Measurements from ENCODE around the gene C14orf132. TPM values are rescaled to one million over a fixed set of nuclear protein-coding genes. Genes with fewer than 3 reads are reported as not detected.
"Not testable (repeated sequence)": the region's sequence is repeated elsewhere in the genome, so short reads cannot be mapped to it uniquely, and the experiment has no call there.

C14orf132 gene
- total RNA-seq, 4 donors from 2014 or later: 3.5 to 6.4 (median 5.0) TPM

DNA sequence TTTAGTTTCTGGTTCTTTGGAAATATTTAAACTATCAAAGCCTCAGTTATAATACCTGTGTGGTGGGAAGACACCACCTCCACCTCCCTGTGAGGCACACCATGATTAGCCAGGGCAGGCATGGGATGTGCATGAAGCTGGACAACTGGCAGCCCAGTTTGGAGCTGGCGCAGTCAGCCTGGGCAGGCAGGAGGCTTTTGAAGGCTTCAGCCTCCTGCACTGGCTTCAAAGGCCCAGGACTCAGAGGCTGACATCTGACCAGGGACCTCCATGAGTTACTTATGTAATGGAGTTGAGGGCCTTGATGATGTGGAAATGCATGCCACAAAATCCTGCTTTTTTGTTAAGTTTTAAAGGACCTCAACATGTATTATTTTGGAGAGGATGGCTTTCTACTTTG is 30.3 kb downstream of the C14orf132 start:
- Histone ChIP-seq H3K27ac (no peak overlapping the region), H3K4me3 (no peak overlapping the region), H3K4me1 (no peaks in the 10 kb centered on the region), H3K27me3 (no peaks in the 10 kb centered on the region), H3K36me3 (no peaks in the 10 kb centered on the region), H3K9me3 (no peaks in the 10 kb centered on the region)
- no peak for TF ChIP-seq EP300 (IDR thresholded peaks at IDR 0.05; ENCODE audit: low read depth)
- no peak for TF ChIP-seq POLR2AphosphoS5 (IDR thresholded peaks at IDR 0.05)
- TF ChIP-seq, protein P1, sequence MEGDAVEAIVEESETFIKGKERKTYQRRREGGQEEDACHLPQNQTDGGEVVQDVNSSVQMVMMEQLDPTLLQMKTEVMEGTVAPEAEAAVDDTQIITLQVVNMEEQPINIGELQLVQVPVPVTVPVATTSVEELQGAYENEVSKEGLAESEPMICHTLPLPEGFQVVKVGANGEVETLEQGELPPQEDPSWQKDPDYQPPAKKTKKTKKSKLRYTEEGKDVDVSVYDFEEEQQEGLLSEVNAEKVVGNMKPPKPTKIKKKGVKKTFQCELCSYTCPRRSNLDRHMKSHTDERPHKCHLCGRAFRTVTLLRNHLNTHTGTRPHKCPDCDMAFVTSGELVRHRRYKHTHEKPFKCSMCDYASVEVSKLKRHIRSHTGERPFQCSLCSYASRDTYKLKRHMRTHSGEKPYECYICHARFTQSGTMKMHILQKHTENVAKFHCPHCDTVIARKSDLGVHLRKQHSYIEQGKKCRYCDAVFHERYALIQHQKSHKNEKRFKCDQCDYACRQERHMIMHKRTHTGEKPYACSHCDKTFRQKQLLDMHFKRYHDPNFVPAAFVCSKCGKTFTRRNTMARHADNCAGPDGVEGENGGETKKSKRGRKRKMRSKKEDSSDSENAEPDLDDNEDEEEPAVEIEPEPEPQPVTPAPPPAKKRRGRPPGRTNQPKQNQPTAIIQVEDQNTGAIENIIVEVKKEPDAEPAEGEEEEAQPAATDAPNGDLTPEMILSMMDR (IDR thresholded peaks at IDR 0.05): no peak
- TF ChIP-seq POLR2A (IDR thresholded peaks at IDR 0.05): no peak
- WGBS, 2 donors (ENCODE audit: low coverage in 1 of 2): 89% methylated on average over 1 of the region's 1 CpG; no CpG with 5 or more reads in 1 of the 2 donors
- no peak for DNase-seq
- intact Hi-C loops (cut with DNase I; ENCODE audit: low total_unique reads): no loop called here
- in situ Hi-C loops (cut with MboI; ENCODE audit: low pct_ligation_motif_present in 1 of 4, low pct_unique_long_range_greater_than_20kb in 1 of 4, low sequenced_read_pairs in 3 of 4): no loop called here

DNA sequence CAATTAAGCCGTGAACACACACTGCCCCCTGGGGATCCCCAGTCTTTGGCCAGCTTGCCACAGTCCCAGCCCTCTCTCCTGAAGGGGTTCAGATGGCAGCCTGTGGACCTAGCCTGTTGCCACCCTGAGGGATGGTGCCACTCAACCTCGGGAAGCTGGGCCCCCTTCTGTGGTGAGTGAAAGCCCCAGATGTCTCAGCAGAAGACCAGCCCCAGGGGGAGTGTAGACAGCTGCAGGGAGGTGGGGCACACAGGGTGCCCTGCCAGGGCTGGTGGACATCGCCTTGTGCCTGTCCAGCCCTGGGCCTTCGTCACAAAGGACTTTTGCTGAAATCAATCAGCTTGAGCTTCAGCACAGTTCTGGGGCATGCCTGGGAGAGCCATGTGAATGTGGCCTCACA is 32.4 kb downstream of the C14orf132 start:
- intact Hi-C loops (cut with DNase I; ENCODE audit: low total_unique reads) (no loop called here), in situ Hi-C loops (cut with MboI; ENCODE audit: low pct_ligation_motif_present in 1 of 4, low pct_unique_long_range_greater_than_20kb in 1 of 4, low sequenced_read_pairs in 3 of 4) (no loop called here)
- no peaks in the 10 kb centered on the region for H3K9me3 ChIP-seq
- DNase-seq: no peak
- no peaks in the 10 kb centered on the region for H3K4me1 ChIP-seq
- no peak for TF ChIP-seq EP300 (IDR thresholded peaks at IDR 0.05; ENCODE audit: low read depth)
- no peak overlapping the region for H3K4me3 ChIP-seq
- 77% methylated on average over 4 of the region's 4 CpGs; no CpG with 5 or more reads in 1 of the 2 donors for WGBS, 2 donors (ENCODE audit: low coverage in 1 of 2)
- H3K36me3 ChIP-seq: no peaks in the 10 kb centered on the region
- no peak overlapping the region for H3K27ac ChIP-seq
- H3K27me3 ChIP-seq: no peaks in the 10 kb centered on the region

DNA sequence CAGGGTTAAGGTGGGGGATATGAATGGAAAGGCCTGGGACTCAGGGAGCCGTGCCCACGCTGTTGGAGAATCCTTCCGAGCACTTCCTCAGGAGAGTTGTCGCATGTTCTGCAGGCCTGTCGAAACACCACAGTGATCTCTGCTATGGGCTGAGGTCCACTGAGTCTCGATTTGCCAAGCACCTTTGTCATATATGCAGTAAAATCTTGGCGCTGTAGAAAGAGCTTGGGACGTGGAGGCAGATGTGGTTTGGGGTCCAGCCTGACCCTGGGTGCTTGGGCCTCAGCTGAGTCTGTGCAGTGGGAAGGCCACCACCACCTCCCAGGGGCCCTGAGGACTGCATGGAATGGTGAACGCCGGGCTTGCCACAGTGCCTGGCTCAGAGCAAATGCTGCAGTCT is 32.9 kb downstream of the C14orf132 start:
- H3K36me3 ChIP-seq: no peaks in the 10 kb centered on the region
- in situ Hi-C loops (cut with MboI; ENCODE audit: low pct_ligation_motif_present in 1 of 4, low pct_unique_long_range_greater_than_20kb in 1 of 4, low sequenced_read_pairs in 3 of 4): no loop called here
- intact Hi-C loops (cut with DNase I; ENCODE audit: low total_unique reads): no loop called here
- no peak overlapping the region for H3K27ac ChIP-seq
- H3K4me3 ChIP-seq: no peak overlapping the region
- no peak for TF ChIP-seq EP300 (IDR thresholded peaks at IDR 0.05; ENCODE audit: low read depth)
- TF ChIP-seq, protein P1 (IDR thresholded peaks at IDR 0.05): no peak
- H3K4me1 ChIP-seq: no peaks in the 10 kb centered on the region
- no peak for DNase-seq
- WGBS, 2 donors (ENCODE audit: low coverage in 1 of 2): 85 to 100% methylated on average over 2 to 10 of the region's 10 CpGs
- H3K9me3 ChIP-seq: no peaks in the 10 kb centered on the region
- no peaks in the 10 kb centered on the region for H3K27me3 ChIP-seq

DNA sequence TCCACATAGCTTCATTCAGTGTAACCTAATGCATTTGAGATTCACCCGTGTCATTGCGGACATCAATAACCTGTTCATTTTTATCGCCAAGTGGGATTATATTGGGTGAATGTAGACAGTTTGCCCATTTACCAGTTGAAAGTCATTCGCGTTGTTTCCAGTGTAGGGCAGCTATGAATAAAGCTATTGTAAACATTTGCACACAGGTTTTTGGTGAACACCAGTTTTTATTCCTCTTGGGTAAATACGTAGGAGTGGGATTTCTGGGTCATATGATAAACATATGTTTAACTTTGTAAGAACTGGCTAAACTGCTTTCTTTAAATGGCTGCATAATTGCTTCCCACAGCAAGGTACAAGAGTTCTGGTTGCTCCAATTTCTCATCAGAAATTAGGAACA is 33.6 kb downstream of the C14orf132 start:
- DNase-seq: no peak
- in situ Hi-C loops (cut with MboI; ENCODE audit: low pct_ligation_motif_present in 1 of 4, low pct_unique_long_range_greater_than_20kb in 1 of 4, low sequenced_read_pairs in 3 of 4): no loop called here
- H3K4me1 ChIP-seq: no peaks in the 10 kb centered on the region
- H3K27ac ChIP-seq: no peak overlapping the region
- no peaks in the 10 kb centered on the region for H3K9me3 ChIP-seq
- no peak for TF ChIP-seq POLR2A (IDR thresholded peaks at IDR 0.05)
- TF ChIP-seq, protein P1 (IDR thresholded peaks at IDR 0.05): no peak
- TF ChIP-seq POLR2AphosphoS5 (IDR thresholded peaks at IDR 0.05): no peak
- TF ChIP-seq EP300 (IDR thresholded peaks at IDR 0.05; ENCODE audit: low read depth): no peak
- WGBS, 2 donors (ENCODE audit: low coverage in 1 of 2): 66 to 81% methylated on average over 6 of the region's 6 CpGs
- no peaks in the 10 kb centered on the region for H3K36me3 ChIP-seq
- no peak overlapping the region for H3K4me3 ChIP-seq
- intact Hi-C loops (cut with DNase I; ENCODE audit: low total_unique reads): no loop called here
- H3K27me3 ChIP-seq: no peaks in the 10 kb centered on the region

DNA sequence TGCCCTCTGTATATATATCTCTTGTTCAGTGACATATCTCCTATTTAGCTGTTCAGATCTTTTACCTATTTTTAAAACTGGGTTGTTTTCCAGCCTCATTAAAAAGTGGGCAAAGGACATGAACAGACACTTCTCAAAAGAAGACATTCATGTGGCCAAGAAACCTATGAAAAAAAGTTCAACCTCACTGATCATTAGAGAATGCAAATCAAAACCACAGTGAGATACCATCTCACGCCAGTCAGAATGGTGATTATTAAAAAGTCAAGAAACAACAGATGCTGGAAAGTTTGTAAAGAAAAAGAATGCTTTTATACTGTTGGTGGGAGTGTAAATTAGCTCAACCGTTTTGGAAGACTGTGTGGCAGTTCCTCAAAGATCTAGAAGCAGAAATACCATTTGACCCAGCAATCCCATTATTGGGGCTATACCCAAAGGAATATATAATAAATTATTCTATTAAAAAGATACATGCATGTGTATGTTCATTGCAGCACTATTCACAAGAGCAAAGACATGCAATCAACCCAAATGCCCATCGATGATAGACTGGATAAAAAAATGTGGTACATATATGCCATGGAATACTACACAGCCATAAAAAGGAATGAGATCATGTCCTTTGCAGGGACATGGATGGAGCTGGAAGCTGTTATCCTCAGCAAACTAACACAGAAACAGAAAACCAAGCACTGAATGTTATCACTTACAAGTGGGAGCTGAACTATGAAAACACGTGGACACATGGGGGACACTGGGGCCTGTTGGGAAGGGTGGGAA is 34.3 kb downstream of the C14orf132 start:
- H3K27me3 ChIP-seq; H3K36me3 ChIP-seq; intact Hi-C loops (cut with DNase I; ENCODE audit: low total_unique reads); H3K4me1 ChIP-seq; DNase-seq; H3K9me3 ChIP-seq; H3K27ac ChIP-seq; in situ Hi-C loops (cut with MboI; ENCODE audit: low pct_ligation_motif_present in 1 of 4, low pct_unique_long_range_greater_than_20kb in 1 of 4, low sequenced_read_pairs in 3 of 4); H3K4me3 ChIP-seq: not testable (repeated sequence)
- WGBS, 2 donors (ENCODE audit: low coverage in 1 of 2): 65 to 90% methylated on average over 4 of the region's 4 CpGs

Measured in transverse colon (tissue), 4 donors.